PC-3 (cell line): Measurements from ENCODE around the gene FOSL1. TPM values are rescaled to one million over a fixed set of nuclear protein-coding genes. Genes with fewer than 3 reads are reported as not detected.

Experiments
- ATAC-seq: fragments of 200-7000 bp; cut with Tn5 transposase; 2 replicates; pipeline ENCODE4 v1.9.1; 2020; ENCODE audit warnings: mild to moderate bottlenecking, moderate library complexity
- BruUV-seq: library from RNA; stranded (reverse); fragments of 400-500 nt; replicated peaks from 2 replicates; lab custom pipeline; 2021; lab: Mats Ljungman, UMichigan
- CTCF ChIA-PET: fragments of 300-600 bp; sonication (Branson Sonifier 250); formaldehyde crosslinking; loops from one replicate; lab custom pipeline; 2022; ENCODE audit warnings: antibody characterized with exemption; lab: Charles Lee
- POLR2A ChIA-PET: fragments of 300-600 bp; sonication (Branson Sonifier 250); formaldehyde crosslinking; loops from one replicate; lab custom pipeline; 2022; ENCODE audit warnings: antibody characterized with exemption; ENCODE audit not compliant: unreplicated experiment; lab: Charles Lee
- DNase-seq: peaks from one replicate; pipeline ENCODE4 v3.0.0-alpha.2; 2015
- H2AFZ ChIP-seq: fragments of 300-600 bp; sonication (generic); 2 replicates; pipeline ENCODE4 v1.6.0; 2016; ENCODE audit warnings: antibody characterized with exemption, low read length
- H3F3A ChIP-seq: fragments of 300-600 bp; sonication (generic); one replicate; pipeline ENCODE4 v1.6.0; 2017; ENCODE audit warnings: antibody characterized with exemption, low read length, control low read depth, mild to moderate bottlenecking; ENCODE audit not compliant: unreplicated experiment
- H3K27ac ChIP-seq: fragments of 300-600 bp; sonication (generic); 2 replicates; pipeline ENCODE4 v1.5.1; 2016; ENCODE audit warnings: mild to moderate bottlenecking, low read length
- H3K27me3 ChIP-seq: fragments of 300-600 bp; sonication (generic); 2 replicates; pipeline ENCODE4 v1.6.1; 2016; ENCODE audit warnings: low read length, mixed read lengths
- H3K36me3 ChIP-seq: fragments of 300-600 bp; sonication (generic); 2 replicates; pipeline ENCODE4 v1.6.1; 2016; ENCODE audit warnings: low read depth, mixed run types, low read length, mixed read lengths
- H3K4me1 ChIP-seq: fragments of 300-600 bp; sonication (generic); 2 replicates; pipeline ENCODE4 v1.5.1; 2016; ENCODE audit warnings: low read length; ENCODE audit not compliant: insufficient read depth
- H3K4me2 ChIP-seq: fragments of 300-600 bp; sonication (generic); 2 replicates; pipeline ENCODE4 v1.6.0; 2016; ENCODE audit warnings: low read length
- H3K4me3 ChIP-seq: fragments of 300-600 bp; sonication (generic); 2 replicates; pipeline ENCODE4 v1.5.1; 2016; ENCODE audit warnings: mild to moderate bottlenecking, low read length, mixed read lengths
- H3K79me2 ChIP-seq: fragments of 300-600 bp; sonication (generic); 2 replicates; pipeline ENCODE4 v1.6.1; 2017; ENCODE audit warnings: low read length, mixed read lengths
- H3K9ac ChIP-seq: fragments of 300-600 bp; sonication (generic); 2 replicates; pipeline ENCODE4 v1.6.0; 2016; ENCODE audit warnings: mild to moderate bottlenecking, low read length
- H3K9me2 ChIP-seq: fragments of 300-600 bp; sonication (generic); replicated peaks from 2 replicates; pipeline ENCODE4 v1.6.1; 2016; ENCODE audit warnings: mixed run types, low read length, mixed read lengths
- H3K9me3 ChIP-seq: fragments of 300-600 bp; sonication (generic); 2 replicates; pipeline ENCODE4 v1.6.1; 2016; ENCODE audit warnings: low read length, mixed read lengths
- H4K20me1 ChIP-seq: fragments of 300-600 bp; sonication (generic); 2 replicates; pipeline ENCODE4 v1.6.1; 2016; ENCODE audit warnings: low read length, mixed read lengths
- EZH2 ChIP-seq: fragments of 300-600 bp; sonication (generic); IDR thresholded peaks from one replicate; pipeline ENCODE4 v1.6.1; 2017; ENCODE audit warnings: antibody characterized with exemption, mild to moderate bottlenecking, low read length; ENCODE audit not compliant: unreplicated experiment
- EZH2phosphoT487 ChIP-seq: fragments of 300-600 bp; sonication (generic); IDR thresholded peaks from 2 replicates; pipeline ENCODE4 v1.6.1; 2018; ENCODE audit warnings: mild to moderate bottlenecking, antibody characterized with exemption, low read length, borderline replicate concordance
- intact Hi-C: fragments of 100-400 bp; cut with micrococcal nuclease; formaldehyde crosslinking; loops from 2 replicates; pipeline ENCODE4 v1.9.0; 2023
- total RNA-seq: library from RNA; depleted of rRNA; stranded (reverse); fragments of >200 nt; gene quantifications from 2 replicates; pipeline ENCODE4 v1.2.3, GENCODE V29; 2014
- TF ChIP-seq, protein P1 (sequence below): fragments of 300-600 bp; sonication (generic); conservative IDR thresholded peaks from 2 replicates; pipeline ENCODE4 v1.5.1; 2017; ENCODE audit warnings: antibody characterized with exemption, low read depth, mild to moderate bottlenecking, low read length

The FOSL1 gene
- total RNA-seq, 1 experiment from 2014 or later, result 656 TPM

DNA sequence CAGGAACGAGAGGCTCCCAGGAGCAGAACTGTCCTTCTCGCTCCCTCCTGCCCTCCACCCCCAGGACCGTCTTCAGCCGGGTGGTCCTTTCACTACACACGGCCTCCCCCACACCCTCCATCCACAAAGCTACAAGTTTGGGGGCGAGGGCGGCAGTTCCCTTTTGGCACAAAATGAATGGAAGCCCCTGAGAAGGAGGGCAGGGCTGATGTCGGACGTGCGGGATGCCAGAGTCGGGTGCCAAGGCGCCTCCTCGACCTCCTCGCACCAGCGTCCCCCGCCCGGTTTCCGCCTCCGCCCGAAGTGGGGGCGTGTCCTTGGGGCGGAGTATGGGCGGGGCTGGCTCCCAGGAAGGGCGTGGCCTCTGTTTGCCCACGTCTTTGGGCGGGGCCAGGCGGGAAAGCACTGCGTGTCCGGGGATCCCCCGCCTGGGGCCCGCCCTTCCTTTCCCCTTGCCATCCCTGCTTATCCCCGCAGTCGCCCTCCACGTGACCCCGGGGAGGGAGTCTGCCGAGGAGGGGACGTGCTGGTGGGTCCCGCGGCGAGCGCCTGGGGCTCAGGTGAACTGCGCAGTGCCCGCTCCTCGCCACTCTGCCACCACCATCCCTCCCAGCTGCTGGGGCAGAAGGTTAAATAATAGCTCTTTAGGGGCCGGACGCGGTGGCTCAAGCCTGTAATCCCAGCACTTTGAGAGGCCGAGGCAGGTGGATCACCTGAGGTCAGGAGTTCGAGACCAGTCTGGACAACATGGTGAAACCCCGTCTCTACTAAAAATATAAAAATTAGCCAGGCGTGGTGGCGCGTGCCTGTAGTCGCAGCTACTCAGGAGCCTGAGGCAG, 26.7 kb downstream of the FOSL1 start:
- no peaks in the 10 kb centered on the region for H3K9me2 ChIP-seq
- peak overlapping the region; percentile 99 for H3K4me2 ChIP-seq
- H3K27ac ChIP-seq, result no peak overlapping the region
- peak overlapping the region; percentile 87 for H2AFZ ChIP-seq
- peaks cover 6% of the 10 kb centered on the region for H3K4me1 ChIP-seq
- DNase-seq (peak; percentile 98), ATAC-seq (peak; percentile 76)
- intact Hi-C loops, result no loop called here
- TSS peak; percentile 82 for BruUV-seq
- peak overlapping the region; percentile 55 for H3K9ac ChIP-seq
- H3K4me3 ChIP-seq, result peak overlapping the region; percentile 78
- no peaks in the 10 kb centered on the region for H3K27me3 ChIP-seq
- H3K36me3 ChIP-seq, result no peaks in the 10 kb centered on the region
- CTCF ChIA-PET, result interaction anchor here (1.0 kb wide), 1 partner anchor 15 kb away, joined by 3 read pairs; the partner anchor contains the start of gene FIBP
- H3K9me3 ChIP-seq, result no peaks in the 10 kb centered on the region
- H4K20me1 ChIP-seq, result no peaks in the 10 kb centered on the region
- H3F3A ChIP-seq, result no peaks in the 10 kb centered on the region
- TF ChIP-seq EZH2 (no peak), EZH2phosphoT487 (no peak)
- TF ChIP-seq, protein P1, sequence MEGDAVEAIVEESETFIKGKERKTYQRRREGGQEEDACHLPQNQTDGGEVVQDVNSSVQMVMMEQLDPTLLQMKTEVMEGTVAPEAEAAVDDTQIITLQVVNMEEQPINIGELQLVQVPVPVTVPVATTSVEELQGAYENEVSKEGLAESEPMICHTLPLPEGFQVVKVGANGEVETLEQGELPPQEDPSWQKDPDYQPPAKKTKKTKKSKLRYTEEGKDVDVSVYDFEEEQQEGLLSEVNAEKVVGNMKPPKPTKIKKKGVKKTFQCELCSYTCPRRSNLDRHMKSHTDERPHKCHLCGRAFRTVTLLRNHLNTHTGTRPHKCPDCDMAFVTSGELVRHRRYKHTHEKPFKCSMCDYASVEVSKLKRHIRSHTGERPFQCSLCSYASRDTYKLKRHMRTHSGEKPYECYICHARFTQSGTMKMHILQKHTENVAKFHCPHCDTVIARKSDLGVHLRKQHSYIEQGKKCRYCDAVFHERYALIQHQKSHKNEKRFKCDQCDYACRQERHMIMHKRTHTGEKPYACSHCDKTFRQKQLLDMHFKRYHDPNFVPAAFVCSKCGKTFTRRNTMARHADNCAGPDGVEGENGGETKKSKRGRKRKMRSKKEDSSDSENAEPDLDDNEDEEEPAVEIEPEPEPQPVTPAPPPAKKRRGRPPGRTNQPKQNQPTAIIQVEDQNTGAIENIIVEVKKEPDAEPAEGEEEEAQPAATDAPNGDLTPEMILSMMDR, result no peak
- no peaks in the 10 kb centered on the region for H3K79me2 ChIP-seq
- POLR2A ChIA-PET, result interaction anchor here (0.7 kb wide), 1 partner anchor 13 kb away, joined by 3 read pairs; no protein-coding TSS in a partner anchor

DNA sequence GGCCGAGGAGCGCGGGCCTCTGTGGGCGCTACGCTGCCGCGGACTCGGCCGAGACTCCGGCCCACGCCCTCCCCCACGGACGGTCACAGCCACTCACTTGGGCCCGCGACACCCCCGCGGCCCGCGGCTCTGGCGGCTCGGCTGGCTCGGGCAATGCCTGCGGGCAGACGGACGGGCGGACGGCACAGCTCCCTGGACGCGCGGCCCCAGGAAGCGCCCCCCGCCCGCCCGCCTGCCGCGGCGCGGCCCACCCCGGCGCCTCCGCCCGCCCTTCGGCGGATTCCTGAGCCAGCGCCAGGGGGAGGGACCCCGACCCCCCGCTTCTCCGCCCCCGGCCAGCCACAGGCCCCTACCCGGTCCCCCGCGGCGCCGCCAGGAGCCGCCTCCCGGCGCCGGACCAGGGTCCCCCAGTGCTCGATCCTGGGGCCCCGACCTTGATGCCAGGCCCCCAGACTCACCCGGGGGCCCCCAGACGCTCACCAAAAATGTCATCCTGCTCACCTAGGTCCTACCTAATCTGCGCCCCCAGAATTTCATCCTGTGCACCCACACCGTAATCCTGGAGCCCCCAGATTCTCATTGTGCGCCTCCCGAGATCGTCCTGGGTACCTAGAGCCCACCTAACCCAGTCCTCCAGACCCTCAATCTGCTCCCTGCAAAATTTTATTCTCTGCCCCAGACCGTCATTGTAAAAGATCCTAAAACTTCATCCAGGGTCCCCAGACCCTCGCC, 27.4 kb downstream of the FOSL1 start, which contains the start of gene EFEMP2:
TSS of gene EFEMP2 (minus strand) at position 215 of the 732 bp plus-strand sequence. CDS start 446 bp downstream, outside the sequence.
- DNase-seq, result no peak
- H2AFZ ChIP-seq, result peak within 1 kb of the TSS; percentile 87

More for the DNA sequence above, 27.4 kb downstream of the FOSL1 start, which contains the start of gene EFEMP2:
- ChIA-PET POLR2A (interaction anchor here (0.7 kb wide), 1 partner anchor 12 kb away, joined by 3 read pairs; no protein-coding TSS in a partner anchor), CTCF (interaction anchor here (1.0 kb wide), 1 partner anchor 13 kb away, joined by 3 read pairs; the partner anchor contains the start of gene MUS81)
- Histone ChIP-seq H3K9me2 (no peaks in the 10 kb centered on the region), H3K4me1 (peaks cover 6% of the 10 kb centered on the region), H3K27me3 (no peaks in the 10 kb centered on the region), H3K36me3 (no peaks in the 10 kb centered on the region), H3K9me3 (no peaks in the 10 kb centered on the region), H3K4me2 (peak within 1 kb of the TSS; percentile 99), H3F3A (no peaks in the 10 kb centered on the region), H3K27ac (no peak within 1 kb of the TSS), H3K9ac (peak within 1 kb of the TSS; percentile 55), H3K79me2 (no peaks in the 10 kb centered on the region), H4K20me1 (no peaks in the 10 kb centered on the region), H3K4me3 (peak within 1 kb of the TSS; percentile 78)
- BruUV-seq, result no TSS peak
- 0 out of 2 replicates have a peak, but pooled peaks have one; percentile 2 for ATAC-seq
- TF ChIP-seq, protein P1, result no peak
- intact Hi-C loops, result no loop called here
